Activated CD8-positive, alpha-beta memory T cell treated with anti-CD3 and anti-CD28 coated beads, Interleukin-2, amount 50 U/mL, for 1 hour (primary cell): ENCODE measurements around the gene ZNF100.
"Not testable (repeated sequence)": the region's sequence is repeated elsewhere in the genome, so short reads cannot be mapped to it uniquely, and the experiment has no call there.

Source experiments
- DNase-seq: peaks from one replicate; pipeline ENCODE4 v3.0.0-alpha.2; 2020; ENCODE audit errors: extremely low read depth

The ZNF100 gene

DNA sequence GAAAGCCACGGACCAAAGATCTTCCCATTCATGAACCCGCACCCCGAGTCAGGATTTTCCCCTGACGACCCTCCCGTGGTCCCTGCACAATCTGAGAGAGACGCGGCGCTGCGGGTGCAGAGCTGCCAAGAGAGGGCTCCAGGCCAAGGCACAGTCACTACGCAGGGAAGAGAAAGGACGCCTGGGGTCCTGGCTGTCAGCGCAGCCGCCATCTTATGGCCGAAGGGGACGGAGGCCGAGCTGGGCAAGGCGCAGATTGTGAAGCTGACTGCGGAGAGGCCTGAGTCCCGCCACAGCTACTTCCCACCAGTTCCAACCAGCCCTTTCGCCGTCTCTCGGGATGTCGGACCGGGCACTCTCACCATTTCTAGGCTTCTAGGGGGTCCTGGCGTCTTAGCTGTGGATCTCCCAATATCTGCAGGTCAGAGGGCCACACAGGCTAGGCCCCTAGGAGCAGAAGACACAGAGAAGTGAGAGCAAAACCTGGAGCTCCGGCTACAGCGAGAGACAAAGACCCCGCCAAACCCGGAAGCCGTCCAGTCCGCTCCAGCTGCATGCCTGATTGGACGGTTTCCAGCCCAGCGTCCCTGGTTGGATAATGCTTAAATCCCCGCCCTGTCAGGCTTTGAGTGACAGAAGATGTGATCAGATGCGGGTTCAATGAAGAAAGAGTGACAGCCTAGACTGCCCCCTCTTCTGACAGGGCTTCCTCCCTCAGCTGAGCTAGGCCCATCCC, at the start of gene ZNF100:
TSS of gene ZNF100 (minus strand) at position 515 of the 736 bp plus-strand sequence. CDS start at position 365, 150 bp downstream.
- DNase-seq: peak; percentile 68

- DNase-seq: no peak
These were observed 45.1 kb upstream of the ZNF100 start for GRCh38 chr19:21812448-21812847.

DNA sequence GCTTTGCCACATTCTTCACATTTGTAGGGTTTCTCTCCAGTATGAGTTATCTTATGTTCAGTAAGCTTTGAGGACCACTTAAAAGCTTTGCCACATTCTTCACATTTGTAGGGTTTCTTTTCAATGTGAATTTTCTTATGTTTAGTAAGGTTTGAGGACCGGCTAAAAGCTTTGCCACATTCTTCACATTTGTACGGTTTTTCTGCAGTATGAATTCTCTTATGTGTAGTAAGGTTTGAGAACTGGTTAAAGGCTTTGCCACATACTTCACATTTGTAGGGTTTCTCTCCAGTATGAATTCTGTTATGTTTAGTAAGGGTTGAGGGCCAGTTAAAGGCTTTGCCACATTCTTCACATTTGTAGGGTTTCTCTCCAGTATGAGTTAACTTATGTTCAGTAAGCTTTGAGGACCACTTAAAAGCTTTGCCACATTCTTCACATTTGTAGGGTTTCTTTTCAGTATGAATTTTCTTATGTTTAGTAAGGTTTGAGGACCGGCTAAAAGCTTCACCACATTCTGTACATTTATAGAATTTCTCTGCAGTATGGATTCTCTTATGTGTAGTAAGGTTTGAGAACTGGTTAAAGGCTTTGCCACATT, 41.1 kb upstream of the ZNF100 start:
- DNase-seq: not testable (repeated sequence)

- DNase-seq: no peak
These were observed 22.2 kb upstream of the ZNF100 start for GRCh38 chr19:21789466-21790085.

GRCh38 chr19:21786936-21787335, 19.6 kb upstream of the ZNF100 start:
- DNase-seq: no peak

DNA sequence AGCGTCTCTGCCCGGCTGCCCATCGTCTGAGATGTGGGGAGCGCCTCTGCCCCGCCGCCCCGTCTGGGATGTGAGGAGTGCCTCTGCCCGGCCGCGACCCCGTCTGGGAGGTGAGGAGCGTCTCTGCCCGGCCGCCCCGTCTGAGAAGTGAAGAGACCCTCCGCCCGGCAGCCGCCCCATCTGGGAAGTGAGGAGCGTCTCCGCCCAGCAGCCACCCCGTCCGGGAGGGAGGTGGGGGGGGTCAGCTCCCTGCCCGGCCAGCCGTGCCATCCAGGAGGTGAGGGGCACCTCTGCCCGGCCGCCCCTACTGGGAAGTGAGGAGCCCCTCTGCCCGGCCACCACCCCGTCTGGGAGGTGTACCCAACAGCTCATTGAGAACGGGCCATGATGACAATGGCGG, 8.4 kb upstream of the ZNF100 start:
- not testable (repeated sequence) for DNase-seq

DNA sequence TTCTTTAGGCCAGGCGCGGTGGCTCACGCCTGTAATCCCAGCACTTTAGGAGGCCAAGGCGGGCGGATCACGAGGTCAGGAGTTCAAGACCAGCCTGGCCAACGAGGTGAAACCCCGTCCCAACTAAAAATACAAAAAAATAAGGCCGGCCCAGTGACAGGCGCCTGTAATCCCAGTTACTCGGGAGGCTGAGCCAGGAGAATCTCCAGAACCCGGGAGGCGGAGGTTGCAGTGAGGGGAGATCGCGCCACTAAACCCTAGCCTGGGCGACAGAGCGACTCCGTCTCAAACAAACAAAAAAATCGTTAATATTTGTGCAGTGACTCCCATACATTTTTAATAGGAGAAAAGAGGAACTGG, 694 bp downstream of the ZNF100 start:
- DNase-seq: not testable (repeated sequence)

GRCh38 chr19:21765151-21765550, 2.2 kb downstream of the ZNF100 start:
- no peak for DNase-seq

DNA sequence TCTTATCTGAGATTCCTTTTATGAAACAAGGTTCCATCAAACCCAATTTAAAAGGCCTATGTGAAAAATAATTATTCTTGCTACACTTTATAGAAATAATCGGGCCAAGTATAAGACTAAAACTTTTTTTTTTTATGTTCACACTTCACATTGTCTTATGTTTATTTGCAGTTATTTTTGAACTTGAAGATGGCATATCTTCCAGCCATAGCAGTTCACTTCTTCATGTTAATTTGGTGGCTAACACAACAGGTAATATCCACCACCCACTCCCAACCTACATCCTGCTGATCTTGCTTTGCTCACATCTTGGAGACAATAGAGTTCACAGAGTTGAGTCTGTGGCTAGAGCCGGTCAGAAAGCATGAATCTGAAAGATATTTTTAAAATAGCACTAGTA, 5.8 kb downstream of the ZNF100 start:
- not testable (repeated sequence) for DNase-seq

- no peak for DNase-seq
These were observed 9.1 kb downstream of the ZNF100 start for GRCh38 chr19:21758296-21758695.

- DNase-seq: not testable (repeated sequence)
These were observed 11.8 kb downstream of the ZNF100 start for GRCh38 chr19:21755555-21755954.

DNA sequence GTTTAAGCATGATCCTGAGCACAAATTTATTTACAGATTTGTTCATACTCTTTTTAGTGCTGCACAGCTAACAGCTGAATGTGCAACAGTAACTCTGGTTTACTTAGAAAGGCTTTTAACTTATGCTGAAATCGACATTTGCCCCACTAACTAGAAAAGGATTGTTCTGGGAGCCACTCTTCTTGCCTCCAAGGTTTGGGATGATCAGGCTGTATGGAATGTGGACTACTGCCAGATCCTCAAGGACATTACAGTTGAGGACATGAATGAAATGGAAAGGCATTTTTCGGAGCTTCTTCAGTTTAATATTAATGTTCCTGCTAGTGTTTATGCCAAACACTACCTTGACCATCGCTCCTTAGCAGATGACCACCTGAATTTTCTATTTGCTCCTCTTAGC, 16.0 kb downstream of the ZNF100 start:
- no peak for DNase-seq

GRCh38 chr19:21750586-21751128, 16.7 kb downstream of the ZNF100 start:
- DNase-seq: no peak

DNA sequence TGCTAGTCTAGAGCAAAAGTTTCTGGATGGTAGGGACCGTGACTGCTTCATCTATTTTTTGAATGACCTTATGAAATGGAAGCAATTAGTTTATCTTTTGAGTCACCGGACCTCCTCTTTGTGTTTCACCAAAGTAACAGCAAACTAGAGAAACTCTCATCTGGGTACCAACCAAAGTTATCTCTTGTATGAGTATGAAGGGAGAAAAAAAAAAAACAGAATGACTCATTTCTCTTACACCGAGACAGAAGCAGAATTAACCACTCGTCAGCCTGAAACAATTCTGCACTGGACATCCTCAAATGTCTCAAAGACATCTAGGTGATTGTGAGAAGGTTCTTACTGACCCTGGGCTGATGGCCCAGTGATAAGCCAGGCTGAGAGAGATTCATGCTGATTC, 18.3 kb downstream of the ZNF100 start:
- DNase-seq: no peak

DNA sequence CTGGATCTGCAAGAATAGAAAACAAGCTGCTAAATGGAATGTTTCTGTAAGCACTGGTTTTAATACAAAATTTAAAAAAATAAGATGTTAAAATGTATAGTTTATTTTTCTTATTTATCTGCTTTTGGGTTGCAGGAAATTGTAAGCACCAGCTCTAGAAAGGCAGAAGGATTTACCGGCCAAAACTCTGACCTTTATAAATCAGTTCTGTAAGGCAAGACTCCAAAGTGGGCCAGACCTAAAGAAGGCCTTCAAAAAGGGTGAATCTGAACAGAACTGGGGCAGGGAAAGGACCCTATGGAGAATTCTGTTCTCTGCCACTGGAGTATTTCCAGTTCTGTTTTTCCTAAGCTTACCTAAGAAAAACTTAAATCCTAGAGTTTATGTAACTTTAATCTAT, 19.3 kb downstream of the ZNF100 start:
- DNase-seq: no peak

- no peak for DNase-seq
These were observed 26.8 kb downstream of the ZNF100 start for GRCh38 chr19:21740559-21740958.

GRCh38 chr19:21726942-21727747, 40.2 kb downstream of the ZNF100 start:
- DNase-seq: not testable (repeated sequence)

GRCh38 chr19:21713761-21714160, 53.6 kb downstream of the ZNF100 start:
- no peak for DNase-seq

DNA sequence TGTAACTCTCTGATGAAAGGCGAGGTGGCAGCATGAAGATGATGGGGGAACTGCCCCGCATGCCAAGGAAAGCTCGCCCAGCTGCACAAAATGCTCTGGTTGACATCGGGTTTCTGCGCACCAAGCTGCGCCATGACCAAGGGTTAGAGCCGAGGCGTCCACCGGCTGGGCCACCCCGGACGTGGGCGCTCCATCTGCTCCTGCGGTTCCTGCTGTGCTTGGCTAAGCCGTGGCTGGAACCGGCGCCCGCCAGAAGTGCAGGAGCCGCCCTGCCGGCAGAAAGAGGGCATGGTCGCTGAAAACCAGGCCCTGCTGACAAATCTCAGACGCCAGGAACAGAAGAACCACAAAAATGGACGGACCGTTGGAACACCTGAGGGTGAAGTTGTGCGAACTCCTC, 57.9 kb downstream of the ZNF100 start:
- DNase-seq: no peak

DNA sequence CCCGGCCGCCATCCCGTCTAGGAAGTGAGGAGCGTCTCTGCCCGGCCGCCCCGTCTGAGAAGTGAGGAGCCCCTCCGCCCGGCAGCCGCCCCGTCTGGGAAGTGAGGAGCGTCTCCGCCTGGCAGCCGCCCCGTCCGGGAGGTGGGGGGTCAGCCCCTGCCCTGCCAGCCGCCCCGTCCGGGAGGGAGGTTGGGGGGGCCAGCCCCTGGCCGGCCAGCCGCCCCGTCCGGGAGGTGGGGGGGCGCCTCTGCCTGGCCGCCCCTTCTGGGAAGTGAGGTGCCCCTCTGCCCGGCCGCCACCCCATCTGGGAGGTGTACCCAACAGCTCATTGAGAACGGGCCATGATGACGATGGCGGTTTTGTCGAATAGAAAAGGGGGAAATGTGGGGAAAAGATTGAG, 59.5 kb downstream of the ZNF100 start:
- not testable (repeated sequence) for DNase-seq

- no peak for DNase-seq
These were observed 60.3 kb downstream of the ZNF100 start for GRCh38 chr19:21707065-21707464.

GRCh38 chr19:21705393-21705792, 62.0 kb downstream of the ZNF100 start:
- no peak for DNase-seq
